Tibial nerve (tissue), 4 donors: ENCODE results near the gene SYT12.

Experiments
- EP300 ChIP-seq, 2 donors: sonication (generic); formaldehyde crosslinking; IDR thresholded peaks; one replicate each; pipeline ENCODE4 v1.6.1; 2017; ENCODE audit warnings: antibody characterized with exemption in 2 of 2, mild to moderate bottlenecking in 1 of 2
- POLR2A ChIP-seq, 2 donors: fragments of 450-650 bp; IDR thresholded peaks; one replicate each; pipeline ENCODE4 v1.6.1; 2017; ENCODE audit warnings: antibody characterized with exemption in 2 of 2, mild to moderate bottlenecking in 2 of 2, moderate library complexity in 2 of 2
- TF ChIP-seq, protein P1 (sequence below), 5 experiments: fragments of 200-600 bp in 3 of 5; fragments of 450-650 bp in 2 of 5; sonication (generic) in 3 of 5; IDR thresholded peaks; one replicate each; pipeline ENCODE4 v1.5.1; 2016 to 2019; ENCODE audit warnings: antibody characterized with exemption in 5 of 5, mild to moderate bottlenecking in 3 of 5, moderate library complexity in 2 of 5

DNA sequence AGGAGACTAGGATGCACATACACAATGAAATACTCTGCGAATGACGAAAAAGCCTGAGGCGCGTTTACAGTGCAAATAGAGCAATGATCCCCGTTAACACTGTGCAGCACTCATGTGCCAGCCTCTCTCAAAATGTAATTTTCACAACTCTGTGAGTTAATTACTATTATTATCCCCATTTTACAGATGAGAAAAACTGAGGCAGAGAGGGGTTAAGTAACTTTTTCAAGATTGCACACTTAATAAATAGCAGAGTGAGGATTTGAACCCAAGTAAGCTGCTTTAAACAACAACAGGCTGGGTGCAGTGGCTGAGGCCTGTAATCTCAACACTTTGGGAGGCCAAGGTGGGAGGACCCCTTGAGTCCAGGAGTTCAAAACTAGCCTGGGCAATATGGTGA lies 21.6 kb upstream of the SYT12 start:
- TF ChIP-seq, protein P1, sequence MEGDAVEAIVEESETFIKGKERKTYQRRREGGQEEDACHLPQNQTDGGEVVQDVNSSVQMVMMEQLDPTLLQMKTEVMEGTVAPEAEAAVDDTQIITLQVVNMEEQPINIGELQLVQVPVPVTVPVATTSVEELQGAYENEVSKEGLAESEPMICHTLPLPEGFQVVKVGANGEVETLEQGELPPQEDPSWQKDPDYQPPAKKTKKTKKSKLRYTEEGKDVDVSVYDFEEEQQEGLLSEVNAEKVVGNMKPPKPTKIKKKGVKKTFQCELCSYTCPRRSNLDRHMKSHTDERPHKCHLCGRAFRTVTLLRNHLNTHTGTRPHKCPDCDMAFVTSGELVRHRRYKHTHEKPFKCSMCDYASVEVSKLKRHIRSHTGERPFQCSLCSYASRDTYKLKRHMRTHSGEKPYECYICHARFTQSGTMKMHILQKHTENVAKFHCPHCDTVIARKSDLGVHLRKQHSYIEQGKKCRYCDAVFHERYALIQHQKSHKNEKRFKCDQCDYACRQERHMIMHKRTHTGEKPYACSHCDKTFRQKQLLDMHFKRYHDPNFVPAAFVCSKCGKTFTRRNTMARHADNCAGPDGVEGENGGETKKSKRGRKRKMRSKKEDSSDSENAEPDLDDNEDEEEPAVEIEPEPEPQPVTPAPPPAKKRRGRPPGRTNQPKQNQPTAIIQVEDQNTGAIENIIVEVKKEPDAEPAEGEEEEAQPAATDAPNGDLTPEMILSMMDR (IDR thresholded peaks at IDR 0.05), result no peak
- no peak for TF ChIP-seq POLR2A (IDR thresholded peaks at IDR 0.05)
- TF ChIP-seq EP300 (IDR thresholded peaks at IDR 0.05), result no peak
